OCI-LY1 (cell line): ENCODE measurements around the gene GNAO1.

ENCODE experiments used
- H2AFZ ChIP-seq: fragments of 200-600 bp; sonication (generic), shearing (Covaris generic); 2 replicates; pipeline ENCODE4 v1.6.0; 2014; ENCODE audit warnings: antibody characterized with exemption, mild to moderate bottlenecking, low read length
- H3F3A ChIP-seq: fragments of 200-600 bp; sonication (generic), shearing (Covaris generic); 2 replicates; pipeline ENCODE4 v1.6.0; 2014; ENCODE audit warnings: mild to moderate bottlenecking, antibody characterized with exemption, low read length, moderate library complexity; ENCODE audit not compliant: insufficient read depth
- H3K27ac ChIP-seq: fragments of 200-600 bp; sonication (generic); 2 replicates; pipeline ENCODE4 v1.5.1; 2014; ENCODE audit warnings: low read length, mixed run types, mild to moderate bottlenecking, low read depth; ENCODE audit not compliant: poor library complexity, severe bottlenecking
- H3K27me3 ChIP-seq: fragments of 200-600 bp; sonication (generic); 2 replicates; pipeline ENCODE4 v1.6.0; 2014; ENCODE audit warnings: antibody characterized with exemption, mild to moderate bottlenecking, low read length, moderate library complexity; ENCODE audit not compliant: insufficient read depth
- H3K36me3 ChIP-seq: fragments of 200-600 bp; sonication (generic); 2 replicates; pipeline ENCODE4 v1.6.1; 2014; ENCODE audit warnings: mild to moderate bottlenecking, antibody characterized with exemption, low read length, moderate library complexity, mixed read lengths; ENCODE audit not compliant: insufficient read depth
- H3K4me1 ChIP-seq: fragments of 200-600 bp; sonication (generic); 2 replicates; pipeline ENCODE4 v1.5.1; 2014; ENCODE audit warnings: mild to moderate bottlenecking, low read length, moderate library complexity; ENCODE audit not compliant: insufficient read depth, severe bottlenecking
- H3K4me2 ChIP-seq: fragments of 200-600 bp; sonication (generic), shearing (Covaris generic); 2 replicates; pipeline ENCODE4 v1.6.1; 2014; ENCODE audit warnings: low read length
- H3K4me3 ChIP-seq: fragments of 200-600 bp; sonication (generic); 2 replicates; pipeline ENCODE4 v1.5.1; 2014; ENCODE audit warnings: low read length, low read depth, mild to moderate bottlenecking, mixed read lengths; ENCODE audit not compliant: poor library complexity, severe bottlenecking
- H3K79me2 ChIP-seq: fragments of 200-600 bp; shearing (Covaris generic); 2 replicates; pipeline ENCODE4 v1.6.1; 2016; ENCODE audit warnings: mixed run types, low read length, mixed read lengths; ENCODE audit not compliant: insufficient read depth
- H3K9ac ChIP-seq: fragments of 200-600 bp; sonication (generic), shearing (Covaris generic); 2 replicates; pipeline ENCODE4 v1.6.1; 2014; ENCODE audit warnings: mild to moderate bottlenecking, low read length, mixed read lengths
- H3K9me2 ChIP-seq: fragments of 200-600 bp; sonication (generic), shearing (Covaris generic); 2 replicates; pipeline ENCODE4 v1.6.1; 2014; ENCODE audit warnings: low read depth, mild to moderate bottlenecking, low read length, mixed read lengths
- H3K9me3 ChIP-seq: fragments of 200-600 bp; shearing (Covaris generic); 2 replicates; pipeline ENCODE4 v1.6.1; 2014; ENCODE audit warnings: low read length, mixed read lengths
- H4K20me1 ChIP-seq: fragments of 200-600 bp; sonication (generic), shearing (Covaris generic); 2 replicates; pipeline ENCODE4 v1.6.0; 2016; ENCODE audit warnings: mild to moderate bottlenecking, low read length; ENCODE audit not compliant: insufficient read depth
- EZH2 ChIP-seq: fragments of 200-600 bp; sonication (generic), shearing (Covaris generic); IDR thresholded peaks from 2 replicates; pipeline ENCODE4 v1.8.0; 2017; ENCODE audit warnings: borderline replicate concordance, mixed run types, mild to moderate bottlenecking, antibody characterized with exemption, low read length, moderate library complexity, mixed read lengths
- TF ChIP-seq, protein P1 (sequence below): fragments of 200-600 bp; sonication (generic), shearing (Covaris generic); IDR thresholded peaks from 2 replicates; pipeline ENCODE4 v1.5.1; 2017; ENCODE audit warnings: mild to moderate bottlenecking, antibody characterized with exemption, low read length, moderate library complexity, mixed read lengths

GNAO1 gene

GRCh38 chr16:56206951-56207350, 15.7 kb downstream of the GNAO1 start:
- no peaks in the 10 kb centered on the region for H3F3A ChIP-seq
- no peaks in the 10 kb centered on the region for H3K79me2 ChIP-seq
- H3K4me1 ChIP-seq: no peaks in the 10 kb centered on the region
- no peak overlapping the region for H3K4me3 ChIP-seq
- 0 out of 2 replicates have a peak, but pooled peaks cover 2% of the 10 kb centered on the region for H3K9me3 ChIP-seq
- H3K27me3 ChIP-seq: no peaks in the 10 kb centered on the region
- H4K20me1 ChIP-seq: no peaks in the 10 kb centered on the region
- TF ChIP-seq, protein P1, sequence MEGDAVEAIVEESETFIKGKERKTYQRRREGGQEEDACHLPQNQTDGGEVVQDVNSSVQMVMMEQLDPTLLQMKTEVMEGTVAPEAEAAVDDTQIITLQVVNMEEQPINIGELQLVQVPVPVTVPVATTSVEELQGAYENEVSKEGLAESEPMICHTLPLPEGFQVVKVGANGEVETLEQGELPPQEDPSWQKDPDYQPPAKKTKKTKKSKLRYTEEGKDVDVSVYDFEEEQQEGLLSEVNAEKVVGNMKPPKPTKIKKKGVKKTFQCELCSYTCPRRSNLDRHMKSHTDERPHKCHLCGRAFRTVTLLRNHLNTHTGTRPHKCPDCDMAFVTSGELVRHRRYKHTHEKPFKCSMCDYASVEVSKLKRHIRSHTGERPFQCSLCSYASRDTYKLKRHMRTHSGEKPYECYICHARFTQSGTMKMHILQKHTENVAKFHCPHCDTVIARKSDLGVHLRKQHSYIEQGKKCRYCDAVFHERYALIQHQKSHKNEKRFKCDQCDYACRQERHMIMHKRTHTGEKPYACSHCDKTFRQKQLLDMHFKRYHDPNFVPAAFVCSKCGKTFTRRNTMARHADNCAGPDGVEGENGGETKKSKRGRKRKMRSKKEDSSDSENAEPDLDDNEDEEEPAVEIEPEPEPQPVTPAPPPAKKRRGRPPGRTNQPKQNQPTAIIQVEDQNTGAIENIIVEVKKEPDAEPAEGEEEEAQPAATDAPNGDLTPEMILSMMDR: no peak
- no peak for TF ChIP-seq EZH2
- no peak overlapping the region for H3K9ac ChIP-seq
- H3K9me2 ChIP-seq: no peaks in the 10 kb centered on the region
- H3K36me3 ChIP-seq: no peaks in the 10 kb centered on the region
- no peak overlapping the region for H3K27ac ChIP-seq
- H3K4me2 ChIP-seq: no peak overlapping the region
- no peak overlapping the region for H2AFZ ChIP-seq

DNA sequence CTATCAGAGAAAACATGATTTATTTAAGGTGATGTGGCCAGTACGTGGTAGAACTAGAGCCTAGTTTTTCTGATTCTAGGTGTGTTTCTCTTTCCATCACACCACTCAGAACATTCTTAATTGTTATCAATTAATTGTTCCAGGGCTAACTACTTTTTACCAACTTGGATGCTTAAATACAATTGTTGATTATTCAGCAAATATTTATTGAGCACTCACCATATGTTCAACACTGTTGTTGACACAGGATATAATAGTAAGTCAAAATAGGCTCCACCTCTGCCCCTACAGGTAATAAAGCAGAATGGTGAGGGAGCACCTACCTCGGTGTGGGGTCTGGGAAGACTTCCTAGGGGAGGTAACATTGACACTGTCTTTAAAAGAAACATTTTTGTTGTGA, 16.1 kb downstream of the GNAO1 start:
- H3K27me3 ChIP-seq: no peaks in the 10 kb centered on the region
- H3K79me2 ChIP-seq: no peaks in the 10 kb centered on the region
- H2AFZ ChIP-seq: no peak overlapping the region
- no peak overlapping the region for H3K4me3 ChIP-seq
- H3F3A ChIP-seq: no peaks in the 10 kb centered on the region
- no peaks in the 10 kb centered on the region for H4K20me1 ChIP-seq
- H3K4me1 ChIP-seq: no peaks in the 10 kb centered on the region
- H3K4me2 ChIP-seq: no peak overlapping the region
- H3K9me2 ChIP-seq: no peaks in the 10 kb centered on the region
- H3K36me3 ChIP-seq: no peaks in the 10 kb centered on the region
- H3K27ac ChIP-seq: no peak overlapping the region
- 0 out of 2 replicates have a peak, but pooled peaks cover 2% of the 10 kb centered on the region for H3K9me3 ChIP-seq
- no peak overlapping the region for H3K9ac ChIP-seq
- TF ChIP-seq EZH2: no peak
- TF ChIP-seq, protein P1: no peak

- H3K4me3 ChIP-seq: no peak overlapping the region
- TF ChIP-seq, protein P1: no peak
- TF ChIP-seq EZH2: no peak
- H3K27me3 ChIP-seq: no peaks in the 10 kb centered on the region
- H3K4me1 ChIP-seq: no peaks in the 10 kb centered on the region
- no peaks in the 10 kb centered on the region for H3F3A ChIP-seq
- H3K79me2 ChIP-seq: no peaks in the 10 kb centered on the region
- H3K9me2 ChIP-seq: no peaks in the 10 kb centered on the region
- H2AFZ ChIP-seq: no peak overlapping the region
- H3K27ac ChIP-seq: no peak overlapping the region
- no peaks in the 10 kb centered on the region for H3K9me3 ChIP-seq
- no peak overlapping the region for H3K9ac ChIP-seq
- no peaks in the 10 kb centered on the region for H3K36me3 ChIP-seq
- no peaks in the 10 kb centered on the region for H4K20me1 ChIP-seq
- H3K4me2 ChIP-seq: no peak overlapping the region
These were observed 20.2 kb downstream of the GNAO1 start for GRCh38 chr16:56211435-56211981.
